Measurements from ENCODE around the gene RAI1. TPM values are rescaled to one million over a fixed set of nuclear protein-coding genes. Genes with fewer than 3 reads are reported as not detected.

The RAI1 gene
- total RNA-seq, 1 donor from 2014 or later = 46.2 TPM

DNA sequence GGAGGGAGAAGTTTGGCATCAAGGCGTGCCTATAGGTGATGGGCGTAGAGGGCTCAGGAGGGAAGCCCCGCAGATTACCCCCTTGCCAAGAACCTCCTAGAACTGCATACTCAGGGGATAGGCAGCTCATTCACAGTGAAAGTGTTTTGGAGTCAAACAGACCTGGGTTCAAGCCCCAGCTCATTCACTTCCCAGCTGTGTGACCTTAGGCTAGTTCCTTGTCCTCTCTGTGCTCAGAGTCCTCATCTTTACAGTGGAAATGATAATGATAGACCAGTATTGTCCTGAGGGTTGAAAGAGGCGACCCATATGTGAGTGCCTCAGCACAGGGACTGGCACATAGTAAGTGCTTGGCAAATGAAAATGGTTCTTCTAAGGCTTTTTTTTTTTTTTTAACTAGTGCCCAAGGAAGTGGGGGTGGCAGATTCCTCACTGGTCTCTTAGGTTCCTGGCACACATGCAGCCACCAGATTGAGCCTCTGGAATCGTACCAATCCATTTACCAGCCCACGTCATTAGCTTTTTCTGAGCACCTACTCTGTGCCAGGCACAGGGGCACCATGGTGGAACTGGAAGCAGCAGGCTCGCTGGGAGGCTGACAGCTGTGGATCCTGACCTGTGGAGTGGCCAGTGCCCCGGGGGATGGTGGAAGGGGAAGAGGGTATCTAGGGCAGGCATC lies 79.8 kb downstream of the RAI1 start:
- TF ChIP-seq CTCF (IDR thresholded peaks at IDR 0.05; ENCODE audit: unreplicated experiment) = no peak
- Mint-ChIP-seq H3K4me1 (ENCODE audit: unreplicated experiment) (peaks cover 25% of the 10 kb centered on the region), H3K9me3 (ENCODE audit: unreplicated experiment) (no peaks in the 10 kb centered on the region), H3K27me3 (ENCODE audit: unreplicated experiment) (peaks cover 12% of the 10 kb centered on the region), H3K4me3 (ENCODE audit: unreplicated experiment) (no peak overlapping the region), H3K36me3 (ENCODE audit: low read depth, unreplicated experiment) (no peaks in the 10 kb centered on the region), H3K27ac (ENCODE audit: unreplicated experiment) (no peak overlapping the region)
- DNase-seq (ENCODE audit: low spot score) = no peak

DNA sequence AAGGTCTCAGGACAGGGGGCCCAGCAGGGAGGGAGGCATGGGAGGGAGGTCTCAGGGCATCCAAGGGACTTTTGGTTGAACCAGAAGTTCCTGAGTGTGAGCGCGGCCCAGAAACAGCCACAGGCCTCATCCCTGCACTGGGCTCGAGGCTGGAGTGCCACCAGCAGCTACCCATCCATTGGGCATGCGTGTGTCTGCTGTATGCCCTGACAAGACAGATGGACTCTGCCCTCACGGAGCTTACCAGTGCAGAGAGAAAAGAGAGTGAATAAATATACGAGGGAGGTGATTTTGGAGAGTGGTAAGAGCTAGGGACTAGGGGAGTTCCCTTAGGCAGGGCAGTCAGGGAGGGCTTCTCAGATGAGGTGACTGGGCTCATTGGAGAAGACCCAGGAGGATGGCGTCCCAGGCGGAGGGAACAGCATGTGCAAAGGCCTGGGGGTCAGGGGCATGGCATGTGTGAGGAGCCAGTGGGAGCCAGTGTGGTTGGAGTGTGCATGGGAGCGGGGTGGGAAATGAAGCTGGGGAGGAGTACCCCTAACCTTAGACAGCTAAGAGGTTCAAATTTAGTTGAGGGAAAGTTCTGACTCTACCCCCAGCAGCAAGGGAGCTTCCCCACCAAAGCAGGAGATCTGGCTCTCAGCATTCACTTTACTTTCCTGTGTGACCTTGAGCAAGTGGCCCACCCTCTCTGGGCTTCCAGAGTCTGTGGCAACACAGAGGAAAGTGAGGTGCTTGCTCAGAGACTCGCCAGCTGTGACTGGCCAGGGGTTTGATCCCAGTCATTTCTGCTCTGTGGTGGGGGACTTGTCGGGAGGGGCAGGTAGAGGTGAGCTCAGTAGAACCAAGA lies 80.9 kb downstream of the RAI1 start:
- no peak for TF ChIP-seq CTCF (IDR thresholded peaks at IDR 0.05; ENCODE audit: unreplicated experiment)
- Mint-ChIP-seq H3K4me1 (ENCODE audit: unreplicated experiment) (peaks cover 29% of the 10 kb centered on the region), H3K9me3 (ENCODE audit: unreplicated experiment) (no peaks in the 10 kb centered on the region), H3K4me3 (ENCODE audit: unreplicated experiment) (no peak overlapping the region), H3K27ac (ENCODE audit: unreplicated experiment) (peak overlapping the region; percentile 36), H3K27me3 (ENCODE audit: unreplicated experiment) (peaks cover 12% of the 10 kb centered on the region), H3K36me3 (ENCODE audit: low read depth, unreplicated experiment) (no peaks in the 10 kb centered on the region)
- DNase-seq (ENCODE audit: low spot score) = no peak

DNA sequence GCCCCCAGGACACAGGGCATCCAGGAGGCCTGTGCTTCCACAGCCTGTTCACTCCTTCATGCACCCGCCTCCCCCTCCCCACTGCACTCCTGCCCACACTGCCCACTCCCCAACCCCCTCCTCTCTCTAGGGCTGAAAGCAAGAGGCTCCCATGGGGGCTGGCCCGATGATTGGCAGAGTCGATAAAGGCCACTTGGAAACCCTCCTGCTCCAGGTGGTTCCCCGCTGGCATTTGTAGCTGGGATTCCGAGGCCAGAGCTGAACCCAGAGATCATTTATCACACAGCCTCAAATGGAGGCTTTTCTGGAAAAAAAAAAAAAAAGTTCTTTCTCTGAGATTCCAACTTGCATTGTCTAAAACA lies 81.5 kb downstream of the RAI1 start:
- Mint-ChIP-seq H3K36me3 (ENCODE audit: low read depth, unreplicated experiment) (no peaks in the 10 kb centered on the region), H3K27me3 (ENCODE audit: unreplicated experiment) (peaks cover 12% of the 10 kb centered on the region), H3K27ac (ENCODE audit: unreplicated experiment) (no peak overlapping the region), H3K4me3 (ENCODE audit: unreplicated experiment) (no peak overlapping the region), H3K4me1 (ENCODE audit: unreplicated experiment) (peaks cover 29% of the 10 kb centered on the region), H3K9me3 (ENCODE audit: unreplicated experiment) (no peaks in the 10 kb centered on the region)
- TF ChIP-seq CTCF (IDR thresholded peaks at IDR 0.05; ENCODE audit: unreplicated experiment) = no peak
- no peak for DNase-seq (ENCODE audit: low spot score)

DNA sequence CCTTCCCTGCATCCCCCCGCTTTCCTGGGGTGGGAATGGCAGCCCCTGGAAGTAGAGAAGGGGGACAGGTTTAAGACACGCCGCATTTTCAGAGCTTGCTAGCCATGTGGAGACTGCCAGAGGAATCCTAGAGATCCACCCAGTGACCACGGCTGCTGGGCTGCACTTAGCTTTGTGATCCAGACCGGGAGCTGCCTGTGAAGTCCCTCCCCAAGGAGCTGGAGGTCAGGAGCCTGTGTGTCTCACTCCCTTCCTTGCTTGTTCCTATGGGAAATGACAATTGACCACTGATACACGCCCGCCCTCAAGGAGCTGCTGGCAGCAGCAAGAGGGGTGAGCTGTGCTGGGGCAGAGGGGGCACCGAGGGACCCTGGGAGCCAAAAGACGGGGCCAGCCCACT lies 81.9 kb downstream of the RAI1 start:
- Mint-ChIP-seq H3K4me1 (ENCODE audit: unreplicated experiment) (peaks cover 27% of the 10 kb centered on the region), H3K9me3 (ENCODE audit: unreplicated experiment) (no peaks in the 10 kb centered on the region), H3K4me3 (ENCODE audit: unreplicated experiment) (no peak overlapping the region), H3K36me3 (ENCODE audit: low read depth, unreplicated experiment) (no peaks in the 10 kb centered on the region), H3K27me3 (ENCODE audit: unreplicated experiment) (peaks cover 12% of the 10 kb centered on the region), H3K27ac (ENCODE audit: unreplicated experiment) (no peak overlapping the region)
- no peak for DNase-seq (ENCODE audit: low spot score)
- no peak for TF ChIP-seq CTCF (IDR thresholded peaks at IDR 0.05; ENCODE audit: unreplicated experiment)

- Mint-ChIP-seq H3K4me3 (ENCODE audit: unreplicated experiment) (peak overlapping the region; percentile 42), H3K4me1 (ENCODE audit: unreplicated experiment) (peaks cover 27% of the 10 kb centered on the region), H3K36me3 (ENCODE audit: low read depth, unreplicated experiment) (no peaks in the 10 kb centered on the region), H3K9me3 (ENCODE audit: unreplicated experiment) (no peaks in the 10 kb centered on the region), H3K27ac (ENCODE audit: unreplicated experiment) (no peak overlapping the region), H3K27me3 (ENCODE audit: unreplicated experiment) (peaks cover 12% of the 10 kb centered on the region)
- no peak for DNase-seq (ENCODE audit: low spot score)
- no peak for TF ChIP-seq CTCF (IDR thresholded peaks at IDR 0.05; ENCODE audit: unreplicated experiment)
Observed at GRCh38 chr17:17763734-17764133, 82.5 kb downstream of the RAI1 start.

Data from endothelial cell (in vitro differentiated cells).